GM12872 (cell line): ENCODE results near the gene USP10.

ENCODE experiments used
- TF ChIP-seq, protein P1 (sequence below): IDR thresholded peaks from 3 replicates; pipeline ENCODE4 v1.5.1; 2011; ENCODE audit warnings: low read depth, mild to moderate bottlenecking, low read length, moderate library complexity; ENCODE audit not compliant: insufficient read depth

The USP10 gene

DNA sequence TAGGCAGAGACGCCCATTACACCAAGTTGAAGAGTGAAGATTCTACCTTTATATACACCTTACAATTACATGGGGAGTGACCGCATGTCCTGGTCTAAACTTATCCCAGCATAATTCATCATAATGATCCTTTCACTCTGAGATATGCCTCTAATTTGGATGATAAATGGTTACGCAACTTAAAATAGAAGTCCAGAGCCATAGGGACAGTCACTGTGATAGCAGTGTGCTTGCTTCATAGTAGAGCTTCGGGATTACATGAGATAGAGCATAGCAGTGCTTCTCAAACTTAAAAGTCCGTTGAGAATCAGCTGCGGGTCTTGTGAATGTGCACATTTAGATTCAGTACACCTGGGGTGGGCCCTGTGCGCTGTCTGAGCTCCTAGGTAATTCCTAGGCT lies 16.9 kb downstream of the USP10 start:
- TF ChIP-seq, protein P1, sequence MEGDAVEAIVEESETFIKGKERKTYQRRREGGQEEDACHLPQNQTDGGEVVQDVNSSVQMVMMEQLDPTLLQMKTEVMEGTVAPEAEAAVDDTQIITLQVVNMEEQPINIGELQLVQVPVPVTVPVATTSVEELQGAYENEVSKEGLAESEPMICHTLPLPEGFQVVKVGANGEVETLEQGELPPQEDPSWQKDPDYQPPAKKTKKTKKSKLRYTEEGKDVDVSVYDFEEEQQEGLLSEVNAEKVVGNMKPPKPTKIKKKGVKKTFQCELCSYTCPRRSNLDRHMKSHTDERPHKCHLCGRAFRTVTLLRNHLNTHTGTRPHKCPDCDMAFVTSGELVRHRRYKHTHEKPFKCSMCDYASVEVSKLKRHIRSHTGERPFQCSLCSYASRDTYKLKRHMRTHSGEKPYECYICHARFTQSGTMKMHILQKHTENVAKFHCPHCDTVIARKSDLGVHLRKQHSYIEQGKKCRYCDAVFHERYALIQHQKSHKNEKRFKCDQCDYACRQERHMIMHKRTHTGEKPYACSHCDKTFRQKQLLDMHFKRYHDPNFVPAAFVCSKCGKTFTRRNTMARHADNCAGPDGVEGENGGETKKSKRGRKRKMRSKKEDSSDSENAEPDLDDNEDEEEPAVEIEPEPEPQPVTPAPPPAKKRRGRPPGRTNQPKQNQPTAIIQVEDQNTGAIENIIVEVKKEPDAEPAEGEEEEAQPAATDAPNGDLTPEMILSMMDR: no peak

DNA sequence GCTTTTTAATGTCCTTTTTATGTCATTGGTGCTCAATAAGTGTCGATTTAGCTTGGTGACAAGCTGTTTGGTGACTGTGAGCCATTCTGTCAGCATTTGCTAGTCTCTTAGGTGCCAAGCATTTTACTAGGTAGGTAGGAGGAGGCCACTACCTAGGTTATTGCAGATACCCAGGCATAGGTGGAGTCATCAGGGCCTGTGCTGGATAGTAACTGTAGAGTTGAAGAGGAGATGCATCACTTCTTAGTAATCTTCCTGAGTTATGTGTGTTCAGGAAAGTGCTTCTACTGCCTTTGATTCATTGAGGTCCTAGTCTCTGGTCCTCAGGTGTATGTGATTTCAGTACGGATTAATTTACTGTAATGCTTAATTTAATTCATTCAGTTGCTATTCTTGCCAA lies 17.7 kb downstream of the USP10 start:
- TF ChIP-seq, protein P1: no peak

DNA sequence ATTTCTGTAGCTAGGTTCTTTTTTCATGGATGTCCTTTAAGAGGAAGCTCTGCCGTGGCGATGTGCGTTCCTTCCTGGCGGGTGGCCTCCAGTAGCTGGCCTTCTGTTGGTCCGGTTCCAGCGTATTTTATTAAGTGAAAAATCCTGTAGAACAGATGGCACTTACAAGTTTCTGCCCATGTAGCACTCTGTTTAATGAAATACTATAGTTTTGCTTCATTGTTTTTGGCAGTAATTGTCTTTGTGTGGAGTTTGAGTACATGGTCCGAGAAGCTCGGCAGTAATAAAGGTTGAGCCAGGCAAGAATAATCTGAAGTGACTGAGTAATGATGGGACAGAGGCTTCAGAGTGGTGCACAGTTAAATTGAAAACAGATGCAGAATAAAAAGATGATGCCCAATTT lies 20.4 kb downstream of the USP10 start:
- TF ChIP-seq, protein P1: no peak

DNA sequence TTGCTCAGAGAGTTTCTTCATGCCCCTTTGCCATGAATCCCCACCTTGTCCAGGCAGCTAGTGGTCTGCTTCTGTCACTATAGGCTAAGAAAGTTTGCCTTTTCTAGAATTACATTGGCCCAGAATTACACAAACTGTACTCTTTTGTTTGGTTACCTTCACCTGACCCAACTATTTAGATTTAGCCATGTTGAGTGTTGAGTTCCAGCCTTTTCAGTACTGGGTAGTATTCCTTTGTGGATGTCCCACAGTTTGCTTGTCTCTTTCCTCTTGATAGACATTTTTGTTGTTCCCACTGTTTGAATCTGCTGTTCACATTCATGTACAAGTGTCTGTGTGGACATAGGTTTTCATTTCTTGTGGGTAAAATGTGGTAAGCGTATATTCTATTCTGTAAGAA lies 22.3 kb downstream of the USP10 start:
- TF ChIP-seq, protein P1: no peak

DNA sequence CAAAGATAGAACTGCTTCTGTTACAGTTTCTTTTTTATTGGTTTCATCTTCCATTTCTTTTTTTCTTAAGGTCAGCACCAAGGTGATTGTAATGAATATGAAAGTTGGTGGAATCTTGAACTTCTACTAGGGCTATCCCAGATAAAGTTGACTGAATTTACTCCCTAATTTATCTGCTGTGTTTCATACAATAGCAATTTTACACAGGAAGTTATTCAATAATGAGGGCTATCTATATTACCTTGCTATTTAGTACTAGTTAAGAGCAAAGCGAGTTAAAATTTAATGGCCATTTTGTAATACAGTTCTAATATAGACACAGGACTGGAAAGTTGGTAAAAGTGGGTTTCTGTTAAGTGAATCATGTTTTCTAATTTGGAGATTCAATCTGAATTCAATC lies 24.1 kb downstream of the USP10 start:
- TF ChIP-seq, protein P1: no peak

DNA sequence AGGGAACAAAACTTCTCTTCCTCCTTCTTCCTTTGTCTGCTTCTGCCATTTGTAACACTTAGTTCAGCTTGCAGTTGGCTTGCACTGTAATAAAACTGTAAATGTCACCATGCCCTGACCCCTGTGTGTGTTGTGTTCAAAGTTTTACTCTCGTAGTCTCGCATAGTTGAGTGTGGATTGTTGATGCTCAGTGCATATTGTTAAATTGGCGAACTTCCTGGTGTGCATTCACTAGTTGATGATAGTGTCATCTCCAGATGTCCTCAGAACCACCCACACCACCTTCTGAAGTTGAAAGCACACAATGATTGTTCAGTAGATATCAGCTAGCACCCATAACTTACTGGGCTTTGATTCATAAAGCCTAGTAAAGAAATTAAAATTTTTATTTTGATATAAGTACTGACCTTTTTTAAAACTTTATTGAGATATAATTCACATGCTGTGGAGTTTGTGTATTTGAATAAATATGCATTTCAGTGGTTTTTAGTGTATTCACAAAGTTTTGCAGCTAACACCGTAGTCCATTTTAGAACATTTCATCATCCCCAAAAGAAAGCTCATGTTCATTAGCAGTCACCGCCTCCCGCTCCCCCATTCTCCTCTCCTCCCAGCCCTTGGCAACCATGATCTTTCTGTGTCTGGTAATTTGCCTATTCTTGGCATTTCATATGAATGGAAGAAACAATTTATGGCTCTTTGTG lies 25.0 kb downstream of the USP10 start:
- TF ChIP-seq, protein P1: no peak

DNA sequence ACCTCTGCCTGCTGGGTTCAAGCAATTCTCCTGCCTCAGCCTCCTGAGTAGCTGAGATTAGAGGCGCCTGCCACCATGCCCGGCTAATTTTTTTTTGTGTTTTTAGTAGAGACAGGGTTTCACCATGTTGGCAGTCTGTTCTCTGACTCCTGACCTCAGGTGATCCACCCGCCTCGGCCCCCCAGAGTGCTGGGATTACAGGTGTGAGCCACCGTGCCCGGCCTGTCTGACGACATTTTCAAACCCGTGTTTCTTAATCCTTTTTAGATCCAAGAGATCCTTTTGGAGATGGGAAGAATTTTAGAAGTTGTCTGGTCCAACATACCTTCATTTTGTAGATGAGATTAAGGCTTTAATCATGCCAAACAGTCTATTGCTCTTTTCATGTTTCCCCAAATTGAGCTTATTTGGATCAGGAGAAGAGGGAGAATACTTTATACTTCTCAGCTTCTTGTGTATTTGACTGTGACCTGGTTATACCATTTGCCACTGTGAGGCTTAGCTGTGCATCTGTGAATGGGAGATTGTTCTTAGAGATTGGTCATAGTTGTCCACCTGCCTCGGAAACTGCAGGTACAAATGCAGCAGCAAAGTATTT lies 25.8 kb downstream of the USP10 start:
- TF ChIP-seq, protein P1: no peak
